Measurements from ENCODE around the gene HERPUD1.
"Not testable (repeated sequence)": the region's sequence is repeated elsewhere in the genome, so short reads cannot be mapped to it uniquely, and the experiment has no call there.

Gene HERPUD1

DNA sequence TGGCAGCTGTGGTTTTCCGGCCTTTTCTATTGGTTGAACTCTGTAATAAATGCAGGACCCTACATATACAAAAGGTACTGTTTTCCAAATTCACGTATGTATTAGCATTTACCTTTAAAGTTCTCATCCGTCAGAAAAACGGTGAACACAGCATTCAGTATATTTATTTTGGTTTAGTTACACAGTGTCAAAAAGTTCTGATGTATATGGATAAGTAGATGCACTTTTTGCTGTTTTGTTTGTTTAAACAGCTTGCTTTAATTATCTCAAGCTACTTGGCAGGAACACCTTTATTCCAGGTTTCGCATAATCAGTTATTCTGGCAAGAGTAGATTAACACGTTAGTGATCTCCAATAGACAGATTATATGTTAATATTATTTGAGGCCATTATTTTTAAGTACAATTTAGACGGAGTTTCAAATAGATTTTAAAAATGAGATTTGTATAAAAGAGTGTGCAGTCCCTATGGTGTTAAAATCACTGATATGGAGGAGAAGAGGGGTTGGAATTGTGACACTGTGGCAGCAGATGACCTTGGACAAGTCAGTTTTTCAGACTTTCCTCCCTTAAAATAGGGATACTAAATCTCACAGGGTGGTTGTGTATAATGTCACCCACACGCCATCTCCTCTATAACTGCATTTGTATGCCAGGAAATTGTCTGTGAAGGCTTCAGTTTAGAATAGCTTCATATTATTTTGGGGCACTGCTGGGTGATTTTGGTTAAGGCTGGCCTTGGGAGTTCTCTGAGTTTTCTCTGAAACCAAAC, 2.1 kb downstream of the HERPUD1 start:
- Histone ChIP-seq H3K9me3 (ENCODE audit: low read length) (no peaks in the 10 kb centered on the region), H3K27me3 (ENCODE audit: insufficient read depth, low read length) (no peaks in the 10 kb centered on the region), H3K36me3 (ENCODE audit: insufficient read depth, low read length) (peaks cover 32% of the 10 kb centered on the region), H3K4me3 (ENCODE audit: low read length) (peak overlapping the region; percentile 82), H3K4me1 (ENCODE audit: insufficient read depth, low read length) (peaks cover 20% of the 10 kb centered on the region), H2AFZ (ENCODE audit: low read depth, low read length) (no peak overlapping the region)

GRCh38 chr16:56934599-56935145, 2.7 kb downstream of the HERPUD1 start:
- H3K9me3 ChIP-seq (ENCODE audit: low read length); H3K27me3 ChIP-seq (ENCODE audit: insufficient read depth, low read length); H2AFZ ChIP-seq (ENCODE audit: low read depth, low read length); H3K4me3 ChIP-seq (ENCODE audit: low read length): not testable (repeated sequence)
- Histone ChIP-seq H3K36me3 (ENCODE audit: insufficient read depth, low read length) (peaks cover 37% of the 10 kb centered on the region), H3K4me1 (ENCODE audit: insufficient read depth, low read length) (peaks cover 20% of the 10 kb centered on the region)

- H3K36me3 ChIP-seq (ENCODE audit: insufficient read depth, low read length) = peaks cover 43% of the 10 kb centered on the region
- H3K4me3 ChIP-seq (ENCODE audit: low read length) = no peak overlapping the region
Measured at GRCh38 chr16:56935201-56935600, 3.3 kb downstream of the HERPUD1 start.

GRCh38 chr16:56936491-56936890, 4.5 kb downstream of the HERPUD1 start:
- Histone ChIP-seq H3K27me3 (ENCODE audit: insufficient read depth, low read length) (no peaks in the 10 kb centered on the region), H3K9me3 (ENCODE audit: low read length) (no peaks in the 10 kb centered on the region), H3K4me1 (ENCODE audit: insufficient read depth, low read length) (peaks cover 16% of the 10 kb centered on the region), H3K36me3 (ENCODE audit: insufficient read depth, low read length) (peaks cover 54% of the 10 kb centered on the region), H3K4me3 (ENCODE audit: low read length) (no peak overlapping the region), H2AFZ (ENCODE audit: low read depth, low read length) (no peak overlapping the region)

More at GRCh38 chr16:56935201-56935600, 3.3 kb downstream of the HERPUD1 start:
- Histone ChIP-seq H2AFZ (ENCODE audit: low read depth, low read length) (no peak overlapping the region), H3K4me1 (ENCODE audit: insufficient read depth, low read length) (peaks cover 20% of the 10 kb centered on the region), H3K27me3 (ENCODE audit: insufficient read depth, low read length) (no peaks in the 10 kb centered on the region), H3K9me3 (ENCODE audit: low read length) (no peaks in the 10 kb centered on the region)

DNA sequence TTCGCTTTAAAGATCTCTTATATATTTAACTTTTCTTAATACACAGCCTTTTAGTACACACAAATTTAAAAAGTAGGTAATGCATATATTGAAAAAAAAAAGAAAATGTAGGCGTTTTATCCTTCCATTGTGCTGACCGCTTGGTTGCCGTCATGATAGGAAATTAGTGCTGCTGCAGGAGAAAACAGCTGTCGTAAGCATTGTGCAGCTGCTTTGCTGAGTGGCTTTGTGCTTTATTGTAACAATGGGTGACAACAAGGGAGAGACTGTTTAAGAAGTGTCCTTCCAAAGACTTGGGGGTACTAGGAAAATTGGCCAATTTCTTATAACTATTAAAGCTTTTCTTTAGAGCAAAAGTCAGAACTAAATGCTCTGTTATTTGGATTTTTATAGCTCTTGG, 5.0 kb downstream of the HERPUD1 start:
- H3K4me3 ChIP-seq (ENCODE audit: low read length) = no peak overlapping the region

DNA sequence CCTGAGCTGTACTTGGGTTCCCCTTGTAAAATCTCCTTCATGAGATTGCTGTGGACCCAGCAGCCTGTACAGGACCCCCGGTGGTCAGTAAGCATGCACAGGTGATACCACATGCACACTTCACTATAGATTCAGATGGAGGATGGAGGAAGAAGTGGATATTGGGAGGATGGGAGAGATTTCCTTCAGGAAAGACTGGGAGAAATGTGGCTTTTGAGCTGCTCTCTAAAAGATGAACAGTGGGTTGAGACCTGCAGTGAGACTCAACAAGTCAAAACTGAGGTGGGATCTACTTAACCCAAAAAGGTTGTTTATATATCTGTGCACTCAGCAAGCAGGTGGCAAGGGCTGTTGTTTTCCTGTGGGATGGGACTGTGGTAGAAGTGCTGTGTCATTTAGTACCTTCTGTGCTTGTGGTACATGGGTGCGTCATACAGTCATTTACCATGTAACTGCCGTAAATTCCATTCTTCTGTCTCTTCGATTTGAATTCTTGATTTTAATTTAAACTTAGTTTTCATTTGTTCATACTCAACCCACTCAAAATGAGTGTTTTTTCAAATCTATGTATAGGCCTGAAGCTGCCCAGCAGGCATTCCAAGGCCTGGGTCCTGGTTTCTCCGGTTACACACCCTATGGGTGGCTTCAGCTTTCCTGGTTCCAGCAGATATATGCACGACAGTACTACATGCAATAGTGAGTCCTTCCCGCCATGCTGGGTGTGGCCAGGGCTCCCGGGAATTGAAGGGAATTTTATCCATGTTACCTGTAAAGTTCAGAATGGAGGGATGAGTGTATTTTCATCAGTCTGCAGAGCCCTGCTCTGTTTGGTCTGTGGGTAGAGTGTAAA, 6.9 kb downstream of the HERPUD1 start:
- Histone ChIP-seq H3K4me1 (ENCODE audit: insufficient read depth, low read length) (peaks cover 4% of the 10 kb centered on the region), H3K9me3 (ENCODE audit: low read length) (no peaks in the 10 kb centered on the region), H3K4me3 (ENCODE audit: low read length) (no peak overlapping the region), H2AFZ (ENCODE audit: low read depth, low read length) (no peak overlapping the region), H3K36me3 (ENCODE audit: insufficient read depth, low read length) (peaks cover 74% of the 10 kb centered on the region), H3K27me3 (ENCODE audit: insufficient read depth, low read length) (no peaks in the 10 kb centered on the region)

More for the DNA sequence above, 5.0 kb downstream of the HERPUD1 start:
- Histone ChIP-seq H2AFZ (ENCODE audit: low read depth, low read length) (no peak overlapping the region), H3K4me1 (ENCODE audit: insufficient read depth, low read length) (peaks cover 15% of the 10 kb centered on the region), H3K9me3 (ENCODE audit: low read length) (no peaks in the 10 kb centered on the region), H3K27me3 (ENCODE audit: insufficient read depth, low read length) (no peaks in the 10 kb centered on the region), H3K36me3 (ENCODE audit: insufficient read depth, low read length) (peaks cover 57% of the 10 kb centered on the region)

- no peaks in the 10 kb centered on the region for H3K27me3 ChIP-seq (ENCODE audit: insufficient read depth, low read length)
- no peak overlapping the region for H3K4me3 ChIP-seq (ENCODE audit: low read length)
- no peaks in the 10 kb centered on the region for H3K4me1 ChIP-seq (ENCODE audit: insufficient read depth, low read length)
- H3K9me3 ChIP-seq (ENCODE audit: low read length) = no peaks in the 10 kb centered on the region
- H3K36me3 ChIP-seq (ENCODE audit: insufficient read depth, low read length) = peaks cover 77% of the 10 kb centered on the region
- H2AFZ ChIP-seq (ENCODE audit: low read depth, low read length) = no peak overlapping the region
Measured at GRCh38 chr16:56939801-56940200, 7.9 kb downstream of the HERPUD1 start.

DNA sequence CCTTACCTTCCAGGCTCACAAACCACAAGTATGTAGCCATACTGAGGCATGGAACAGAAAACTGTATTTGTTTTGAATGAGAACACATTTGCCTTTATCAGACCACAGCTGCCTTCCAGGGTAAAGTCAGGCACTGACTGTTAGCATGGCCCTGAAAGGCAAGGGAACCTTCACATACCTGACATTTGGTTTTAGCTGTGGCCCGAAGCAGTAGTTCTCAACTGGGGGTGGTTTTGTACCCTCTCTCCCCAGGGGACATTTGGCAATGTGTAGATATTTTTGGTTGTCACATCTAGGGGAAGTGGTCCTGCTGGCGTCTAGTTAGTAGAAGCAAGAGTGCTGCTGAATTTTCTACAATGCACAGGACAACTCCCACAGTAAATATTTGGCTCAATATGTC, 9.2 kb downstream of the HERPUD1 start:
- Histone ChIP-seq H3K4me1 (ENCODE audit: insufficient read depth, low read length) (no peaks in the 10 kb centered on the region), H3K36me3 (ENCODE audit: insufficient read depth, low read length) (peaks cover 79% of the 10 kb centered on the region), H3K4me3 (ENCODE audit: low read length) (no peak overlapping the region), H3K9me3 (ENCODE audit: low read length) (no peaks in the 10 kb centered on the region), H2AFZ (ENCODE audit: low read depth, low read length) (no peak overlapping the region), H3K27me3 (ENCODE audit: insufficient read depth, low read length) (no peaks in the 10 kb centered on the region)

- H3K4me1 ChIP-seq (ENCODE audit: insufficient read depth, low read length) = no peaks in the 10 kb centered on the region
- no peaks in the 10 kb centered on the region for H3K27me3 ChIP-seq (ENCODE audit: insufficient read depth, low read length)
- peaks cover 72% of the 10 kb centered on the region for H3K36me3 ChIP-seq (ENCODE audit: insufficient read depth, low read length)
- no peak overlapping the region for H3K4me3 ChIP-seq (ENCODE audit: low read length)
- no peaks in the 10 kb centered on the region for H3K9me3 ChIP-seq (ENCODE audit: low read length)
- H2AFZ ChIP-seq (ENCODE audit: low read depth, low read length) = no peak overlapping the region
Measured at GRCh38 chr16:56941856-56942331, 10.0 kb downstream of the HERPUD1 start.

GRCh38 chr16:56943761-56944375, 11.9 kb downstream of the HERPUD1 start:
- Histone ChIP-seq H3K36me3 (ENCODE audit: insufficient read depth, low read length) (peaks cover 54% of the 10 kb centered on the region), H3K9me3 (ENCODE audit: low read length) (no peaks in the 10 kb centered on the region), H3K4me1 (ENCODE audit: insufficient read depth, low read length) (no peaks in the 10 kb centered on the region), H3K27me3 (ENCODE audit: insufficient read depth, low read length) (no peaks in the 10 kb centered on the region), H3K4me3 (ENCODE audit: low read length) (no peak overlapping the region), H2AFZ (ENCODE audit: low read depth, low read length) (no peak overlapping the region)

- H3K4me3 ChIP-seq (ENCODE audit: low read length) = no peak overlapping the region
- H3K4me1 ChIP-seq (ENCODE audit: insufficient read depth, low read length) = no peaks in the 10 kb centered on the region
- H2AFZ ChIP-seq (ENCODE audit: low read depth, low read length) = no peak overlapping the region
- peaks cover 42% of the 10 kb centered on the region for H3K36me3 ChIP-seq (ENCODE audit: insufficient read depth, low read length)
- H3K9me3 ChIP-seq (ENCODE audit: low read length) = no peaks in the 10 kb centered on the region
- H3K27me3 ChIP-seq (ENCODE audit: insufficient read depth, low read length) = no peaks in the 10 kb centered on the region
Measured at GRCh38 chr16:56944954-56945839, 13.3 kb downstream of the HERPUD1 start.

GRCh38 chr16:56945847-56946527, 14.0 kb downstream of the HERPUD1 start:
- H3K36me3 ChIP-seq (ENCODE audit: insufficient read depth, low read length) = peaks cover 36% of the 10 kb centered on the region
- H2AFZ ChIP-seq (ENCODE audit: low read depth, low read length) = no peak overlapping the region
- H3K27me3 ChIP-seq (ENCODE audit: insufficient read depth, low read length) = no peaks in the 10 kb centered on the region
- no peak overlapping the region for H3K4me3 ChIP-seq (ENCODE audit: low read length)
- H3K9me3 ChIP-seq (ENCODE audit: low read length) = no peaks in the 10 kb centered on the region
- H3K4me1 ChIP-seq (ENCODE audit: insufficient read depth, low read length) = no peaks in the 10 kb centered on the region
